Measurements from ENCODE around the gene UGP2.
A peak's percentile ranks its signal among the peaks of the same experiment; 100 is the strongest.

UGP2 gene

DNA sequence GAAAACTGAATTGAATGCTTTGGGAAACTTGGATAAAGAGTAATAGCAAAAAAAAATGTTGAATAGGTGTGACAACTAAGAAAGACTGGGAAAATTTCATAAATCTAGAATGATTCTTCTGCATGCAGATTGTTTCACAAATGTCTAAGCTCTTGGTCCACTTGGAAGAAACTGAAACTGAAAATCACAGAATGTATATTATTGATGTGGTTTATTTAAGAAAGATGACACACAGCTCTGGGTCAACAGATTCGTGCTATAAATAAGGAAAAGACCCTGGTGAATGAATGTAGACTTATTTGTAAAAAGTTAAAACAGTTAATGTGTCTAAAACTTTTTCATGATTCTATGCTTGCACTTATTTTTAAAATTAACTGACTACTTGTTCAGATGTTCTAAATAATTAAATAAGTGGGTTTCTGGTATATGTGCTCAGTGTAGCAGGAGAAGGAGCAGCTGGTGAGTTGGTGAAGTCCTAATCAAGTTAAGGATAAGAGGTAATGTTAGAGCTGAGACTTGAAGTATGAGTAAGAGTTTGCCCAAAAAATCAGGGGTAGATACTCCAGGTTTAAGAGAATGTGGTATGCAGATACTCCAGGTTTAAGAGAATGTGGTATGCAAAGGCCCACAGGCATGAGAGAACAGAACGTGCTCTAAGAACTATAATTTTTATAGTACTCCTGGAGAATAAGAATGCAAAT lies 24.5 kb downstream of the UGP2 start:
- no peak for DNase-seq

DNA sequence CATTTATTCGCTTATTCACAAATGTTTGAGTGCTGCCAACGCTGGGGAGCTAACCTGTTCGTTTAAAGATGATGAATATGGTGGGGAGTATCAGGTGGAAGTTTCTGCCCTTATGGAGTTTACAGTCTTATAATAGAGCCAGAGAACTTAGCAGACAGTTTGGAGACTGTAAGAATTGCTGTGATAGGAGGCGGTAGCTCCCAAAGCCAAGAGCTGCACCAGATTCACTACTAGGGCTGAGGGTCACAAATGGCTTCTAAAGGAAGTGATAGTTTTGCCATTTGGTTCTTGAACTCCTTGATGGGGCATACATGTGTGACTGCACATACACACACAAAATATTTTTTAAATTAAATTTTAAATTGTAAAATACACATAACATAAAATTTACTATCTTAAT lies 29.0 kb downstream of the UGP2 start:
- no peak for DNase-seq

DNA sequence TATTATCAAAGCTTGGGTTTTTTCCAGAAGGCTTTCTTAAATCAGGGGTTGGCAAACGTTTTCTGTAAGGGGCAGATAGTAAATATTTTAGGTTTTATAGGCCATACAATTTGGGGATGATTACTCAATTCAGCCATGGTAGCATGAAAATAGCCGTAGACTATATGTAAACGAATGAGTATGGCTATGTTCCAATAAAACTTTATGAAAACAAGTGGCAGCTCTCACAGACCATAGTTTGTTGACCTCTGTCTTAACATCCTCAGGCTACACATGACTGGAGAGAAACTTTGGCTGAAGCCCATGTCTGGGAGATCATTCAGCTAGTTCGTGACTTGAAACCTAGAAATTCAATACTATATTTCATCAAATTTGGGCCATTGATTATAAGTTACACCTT lies 30.2 kb downstream of the UGP2 start:
- no peak for DNase-seq

DNA sequence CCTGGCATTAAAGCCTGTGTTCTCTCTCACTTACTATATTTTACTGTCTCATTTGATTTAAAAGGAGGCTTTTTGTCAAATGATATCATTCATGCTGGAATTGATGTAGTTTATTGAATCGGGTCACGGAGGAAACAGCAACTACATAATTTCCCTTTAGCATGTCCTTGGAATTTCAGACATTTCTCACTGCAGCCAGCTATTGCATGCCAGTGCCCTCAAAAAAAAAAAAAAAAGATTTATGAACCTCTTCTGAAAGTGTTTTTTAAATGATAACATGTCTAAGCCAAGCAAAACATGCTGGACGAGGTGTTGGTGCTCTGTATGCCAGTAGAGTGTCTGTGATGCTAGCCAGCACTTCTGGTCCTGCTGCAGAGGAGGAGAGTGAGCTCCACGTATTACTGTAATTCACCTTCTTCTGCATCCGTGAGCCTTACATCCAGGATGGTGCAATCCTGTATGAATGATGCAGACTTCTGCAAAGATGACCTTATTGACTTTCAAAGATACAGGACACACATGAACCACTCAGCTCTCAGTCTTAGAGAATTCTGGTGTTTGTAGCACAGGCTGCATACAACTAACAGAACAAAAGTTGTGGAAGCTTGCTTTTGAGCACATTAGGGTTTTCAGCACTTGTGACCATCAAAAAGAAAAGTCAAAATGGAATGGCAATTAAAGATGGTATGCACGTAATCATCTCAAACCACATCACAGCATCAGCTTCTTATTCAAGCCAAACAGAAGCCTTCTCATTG lies 31.1 kb downstream of the UGP2 start:
- peak; percentile 44 for DNase-seq

DNA sequence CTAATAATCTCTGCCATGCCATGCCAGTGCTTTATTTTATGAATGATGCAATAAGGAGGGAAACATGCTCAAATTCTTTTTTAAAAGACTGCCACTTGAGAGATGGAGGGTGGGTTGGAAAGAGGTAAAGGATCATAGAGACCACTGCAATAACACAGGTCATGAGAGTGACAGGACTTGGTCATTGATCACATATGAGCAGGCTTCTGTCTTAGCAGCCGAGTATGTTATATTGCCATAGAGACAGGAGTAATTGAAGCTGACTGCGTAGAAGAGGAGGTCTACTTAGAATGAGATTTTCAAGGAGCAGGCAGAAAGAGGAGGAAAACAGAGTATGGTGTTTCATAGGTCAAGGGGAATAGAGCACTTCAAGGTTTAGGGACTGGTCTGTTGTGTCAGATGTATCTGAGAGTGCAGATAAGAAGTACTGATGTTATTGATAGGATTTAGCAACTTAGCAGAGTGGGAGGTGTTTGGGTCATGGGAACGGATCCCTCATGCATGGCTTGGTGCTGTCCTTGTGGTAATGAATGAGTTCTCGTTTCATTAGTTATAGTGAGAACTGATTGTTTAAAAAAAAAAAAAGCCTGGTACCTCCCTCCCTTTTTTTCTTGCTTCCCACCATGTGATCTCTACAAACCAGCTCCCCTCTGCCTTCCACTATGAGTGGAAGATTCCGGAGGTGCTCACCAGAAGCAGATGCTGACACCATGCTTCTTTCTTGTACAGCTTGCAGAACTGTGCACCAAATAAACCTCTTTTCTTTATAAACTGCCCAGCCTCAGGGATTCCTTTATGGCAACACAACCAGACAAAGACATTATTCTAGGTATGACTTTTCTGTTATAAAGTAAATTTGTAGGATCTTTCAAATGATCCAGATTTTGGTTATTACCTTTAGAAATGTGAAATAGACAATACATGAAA lies 32.8 kb downstream of the UGP2 start:
- DNase-seq: no peak

DNA sequence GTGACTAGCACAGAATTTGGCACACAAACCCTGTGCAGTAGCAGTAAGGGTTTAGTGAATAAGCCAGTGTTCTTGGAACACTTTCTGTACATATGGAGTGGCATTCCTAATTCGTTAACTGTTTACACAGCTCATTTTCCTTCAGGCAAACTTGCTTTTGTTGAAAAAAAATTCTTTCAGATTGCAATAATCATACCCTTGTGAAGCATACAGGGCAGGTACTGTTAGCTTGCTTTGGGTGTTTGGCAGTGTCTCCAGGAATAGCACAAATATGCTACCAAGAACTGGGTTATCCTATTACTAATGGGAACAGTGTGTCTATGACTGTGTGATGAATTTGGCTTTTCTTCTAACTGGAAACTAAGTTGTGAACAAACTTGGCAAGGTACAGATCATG lies 33.4 kb downstream of the UGP2 start:
- DNase-seq: peak; percentile 19

DNA sequence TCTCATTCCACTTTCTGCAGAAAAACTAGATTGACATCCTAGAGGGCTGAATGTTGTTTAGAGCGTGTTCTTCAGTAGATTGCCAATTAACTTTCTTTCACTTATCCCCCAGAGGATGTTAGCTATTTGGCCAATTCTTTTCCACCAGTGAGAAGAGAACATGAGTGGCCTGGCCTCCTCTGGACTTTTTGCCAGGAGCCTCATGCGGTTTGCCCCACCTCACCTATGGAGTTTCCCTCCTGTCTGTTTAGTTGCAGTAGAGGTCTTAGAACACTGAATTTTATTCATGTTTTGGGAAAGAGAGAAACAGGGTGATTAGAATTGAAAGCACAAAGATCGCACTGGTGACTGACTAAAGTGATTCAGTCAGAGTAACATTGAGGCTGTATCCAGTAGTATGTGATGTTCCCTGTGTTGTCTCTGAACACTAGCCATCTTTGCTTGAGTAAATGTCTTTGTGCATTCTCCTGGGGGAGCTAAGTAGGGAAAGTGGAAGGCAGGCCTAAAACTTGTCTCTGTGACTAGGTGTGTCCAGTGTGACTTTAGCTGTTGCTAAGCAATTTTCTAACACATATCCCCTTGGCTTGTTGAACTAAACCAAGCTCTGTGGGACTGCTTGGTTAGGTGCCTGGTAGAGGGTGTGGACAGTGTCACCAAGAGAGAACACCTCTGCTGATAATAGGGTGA lies 34.0 kb downstream of the UGP2 start:
- DNase-seq: no peak

DNA sequence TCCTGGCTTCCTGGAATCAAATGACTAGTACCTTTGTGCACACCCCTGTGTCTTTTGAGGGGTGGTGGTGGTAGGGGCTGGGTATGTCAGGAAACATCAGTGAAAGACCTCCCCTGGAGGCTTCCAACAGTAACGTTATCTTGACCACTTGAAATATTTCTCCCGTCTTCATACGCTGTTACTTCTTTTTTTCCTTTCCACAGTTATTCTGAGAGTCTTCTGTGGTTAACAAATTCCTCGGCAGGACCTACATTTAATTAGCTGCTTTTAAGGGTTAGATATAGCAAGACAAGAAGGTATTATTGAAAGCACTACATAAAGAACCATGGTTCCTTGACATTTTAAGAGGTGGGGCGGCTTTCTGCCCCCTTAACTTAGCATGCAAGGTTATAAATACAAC lies 34.6 kb downstream of the UGP2 start:
- no peak for DNase-seq

DNA sequence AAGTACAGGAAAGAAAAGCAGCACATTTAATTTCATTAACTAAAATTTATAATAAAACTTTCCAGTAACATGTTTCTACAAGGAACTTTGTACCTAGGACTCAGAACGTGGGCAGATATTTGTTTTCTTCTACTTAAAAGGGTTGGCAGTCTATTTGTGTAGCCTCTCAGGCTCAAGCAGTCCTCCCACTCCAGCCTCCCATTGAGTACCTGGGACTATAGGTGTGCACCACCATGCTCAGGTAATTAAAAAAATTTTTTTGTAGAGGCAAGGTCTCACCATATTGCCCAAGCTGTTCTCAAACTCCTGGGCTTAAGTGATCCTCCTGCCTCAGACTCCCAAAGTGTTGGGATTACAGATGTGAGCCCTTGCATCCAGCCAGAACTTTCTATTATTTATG lies 36.8 kb downstream of the UGP2 start:
- no peak for DNase-seq

DNA sequence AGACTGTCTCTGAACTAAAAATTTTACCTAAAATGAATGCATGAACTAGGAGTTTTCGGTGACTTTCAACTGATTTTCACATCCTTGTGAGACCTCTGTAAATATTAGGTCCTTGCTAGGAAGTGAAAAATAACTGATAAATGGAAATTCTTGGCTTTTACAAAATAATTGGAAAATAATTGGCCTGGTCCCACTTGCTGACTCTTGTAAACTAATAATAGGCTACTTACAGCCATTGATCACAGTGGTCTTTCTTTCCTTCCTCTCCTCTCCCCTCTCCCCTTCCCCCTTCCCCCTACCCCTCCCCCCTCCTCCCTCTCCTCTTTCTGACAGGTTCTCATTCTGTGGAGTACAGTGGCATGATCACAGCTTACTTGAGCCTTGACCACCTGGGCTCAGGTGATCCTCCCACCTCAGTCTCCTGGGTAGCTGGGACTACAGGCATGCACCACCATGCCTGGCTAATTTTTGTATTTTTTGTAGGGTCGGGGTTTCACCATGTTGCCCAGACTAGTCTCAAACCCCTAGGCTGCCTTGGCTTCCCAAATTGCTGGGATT lies 38.3 kb downstream of the UGP2 start:
- no peak for DNase-seq

DNA sequence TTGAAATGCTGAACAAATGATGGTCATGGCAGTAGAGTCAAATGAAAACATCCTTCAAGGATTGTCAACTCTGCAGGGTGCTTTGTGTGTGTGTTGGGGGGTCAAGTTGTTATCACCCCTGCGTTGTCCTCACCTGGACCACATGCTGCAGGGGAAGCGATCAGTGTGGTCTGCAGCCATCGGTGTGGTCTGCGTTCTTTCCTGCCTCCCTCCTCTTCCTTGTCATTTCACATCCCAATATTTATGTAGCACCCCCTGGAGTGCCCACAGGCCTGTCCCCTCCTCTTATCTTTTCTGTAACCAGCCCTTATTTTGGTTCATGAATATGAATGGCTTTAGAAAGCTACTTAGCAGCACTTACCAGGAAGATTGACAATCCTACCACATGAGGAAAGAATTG lies 38.9 kb downstream of the UGP2 start:
- no peak for DNase-seq

DNA sequence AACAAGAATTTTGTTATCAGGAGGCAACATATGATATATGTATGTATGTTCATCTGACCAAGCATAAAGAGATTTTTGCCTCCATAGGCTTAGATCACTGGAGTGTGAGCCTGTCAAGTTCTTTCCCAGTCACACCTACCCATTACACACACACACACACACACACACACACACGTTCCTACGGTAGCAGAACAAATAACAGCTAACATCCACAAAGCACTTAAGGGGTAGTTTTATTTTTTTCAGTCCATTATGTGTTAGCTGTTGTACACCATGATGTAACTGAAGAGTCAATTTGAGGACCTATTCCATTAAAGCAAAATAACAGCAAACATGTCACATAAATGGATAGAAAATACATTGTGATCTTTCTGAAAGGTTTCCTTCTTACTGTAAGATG lies 39.5 kb downstream of the UGP2 start:
- DNase-seq: no peak

DNA sequence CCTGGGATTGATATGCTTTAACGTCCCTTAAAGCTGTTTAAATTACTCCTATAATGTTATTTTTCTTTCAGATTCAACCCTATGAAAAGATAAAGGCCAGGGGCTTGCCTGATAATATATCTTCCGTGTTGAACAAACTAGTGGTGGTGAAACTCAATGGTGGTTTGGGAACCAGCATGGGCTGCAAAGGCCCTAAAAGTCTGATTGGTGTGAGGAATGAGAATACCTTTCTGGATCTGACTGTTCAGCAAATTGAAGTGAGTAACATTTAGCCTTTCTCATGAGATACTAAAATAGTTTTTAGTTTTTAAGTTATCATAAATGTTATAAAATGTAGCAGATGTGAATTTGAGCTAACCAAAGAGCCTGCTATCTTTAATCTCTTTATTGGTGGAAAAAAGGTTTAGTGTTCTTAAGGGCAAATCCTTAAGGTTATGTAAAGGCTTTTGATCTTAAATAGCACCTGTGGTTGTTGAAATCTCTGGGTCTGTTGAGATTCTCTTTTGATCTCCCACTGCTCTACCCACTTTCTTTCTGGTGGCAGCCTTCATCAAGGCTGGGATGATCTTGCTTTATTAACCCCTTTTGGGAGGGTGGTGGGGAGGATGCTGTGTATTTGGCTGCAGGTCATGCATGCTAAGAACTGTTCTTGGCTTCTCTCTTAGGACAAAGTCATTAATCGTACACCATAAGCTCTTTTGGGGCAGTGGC lies 40.9 kb downstream of the UGP2 start:
- no peak for DNase-seq

DNA sequence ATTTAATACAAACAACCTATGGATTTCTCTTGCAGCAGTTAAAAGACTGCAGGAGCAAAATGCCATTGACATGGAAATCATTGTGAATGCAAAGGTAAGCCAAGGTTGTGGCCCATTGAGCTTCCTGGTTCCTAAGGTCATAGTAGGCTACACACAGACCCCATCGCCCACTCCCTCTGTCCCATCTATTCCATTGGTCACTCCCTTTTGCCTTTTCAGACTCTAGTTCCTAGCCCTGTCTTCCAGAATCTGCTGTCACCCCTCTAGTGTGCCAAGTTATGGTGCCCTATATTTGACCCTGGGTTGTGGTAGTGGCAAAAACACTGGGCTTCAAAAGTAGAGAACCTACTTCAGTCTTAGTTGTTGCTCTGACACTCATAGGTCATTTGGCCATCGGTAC lies 44.7 kb downstream of the UGP2 start:
- DNase-seq: no peak

DNA sequence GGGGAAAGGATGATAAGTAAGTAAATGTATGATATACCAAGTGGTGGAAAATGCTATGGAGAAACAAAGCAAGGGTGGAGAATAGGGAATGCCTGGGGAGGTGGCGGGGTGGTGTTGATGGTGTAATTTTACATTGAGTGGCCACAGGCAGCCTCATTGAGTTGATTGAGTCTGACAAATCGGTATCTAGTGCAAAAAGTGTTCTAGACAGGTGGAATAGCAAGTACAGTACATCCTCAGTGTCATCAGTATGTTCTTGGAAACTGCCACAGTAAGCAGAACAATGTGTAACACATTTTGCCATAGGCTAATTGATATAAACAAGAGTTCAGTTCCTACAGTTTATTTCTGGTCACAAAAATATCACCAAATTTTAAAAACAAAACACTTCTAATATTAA lies 46.4 kb downstream of the UGP2 start:
- DNase-seq: no peak

DNA sequence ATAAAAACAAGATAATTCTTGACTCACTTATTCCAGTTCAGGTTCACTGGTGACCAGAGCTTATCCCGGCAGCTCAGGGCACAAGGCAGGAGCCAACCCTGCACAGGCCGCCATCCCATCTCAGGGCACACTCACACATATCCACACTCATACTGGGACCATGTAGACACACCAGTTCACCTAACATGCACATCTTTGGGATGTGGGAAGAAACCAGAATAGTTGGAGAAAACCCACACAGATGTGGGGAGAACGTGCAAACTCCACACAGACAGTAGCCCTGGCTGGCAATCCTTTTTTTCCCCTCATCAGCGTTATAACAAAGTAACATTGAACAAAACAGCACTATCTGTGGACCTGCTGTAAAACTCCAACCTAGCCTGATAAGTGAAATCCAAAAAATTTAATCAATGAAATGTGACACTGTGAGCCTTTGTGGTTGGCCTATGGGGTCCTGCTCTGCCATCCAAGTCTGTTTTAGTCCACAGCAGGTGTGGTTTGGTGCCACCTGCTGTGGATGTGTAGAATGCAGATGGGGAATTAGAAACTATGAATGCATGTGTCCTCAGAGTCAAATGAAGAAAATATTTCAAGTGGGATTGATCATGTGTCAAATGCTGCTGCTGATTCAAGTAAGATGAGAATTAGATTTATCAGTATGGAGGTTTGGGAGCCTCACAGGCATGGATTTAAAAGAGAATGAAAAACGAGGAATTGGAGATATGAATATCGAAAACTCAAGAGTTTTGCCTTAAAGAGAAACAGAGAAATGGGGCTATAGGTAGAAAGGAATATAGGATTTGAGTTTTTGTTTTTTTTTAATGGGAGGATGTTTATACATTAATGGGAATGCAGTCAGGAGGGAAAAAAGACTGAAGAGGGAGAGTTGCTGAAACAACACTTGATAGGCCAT lies 47.0 kb downstream of the UGP2 start:
- DNase-seq: peak; percentile 52

DNA sequence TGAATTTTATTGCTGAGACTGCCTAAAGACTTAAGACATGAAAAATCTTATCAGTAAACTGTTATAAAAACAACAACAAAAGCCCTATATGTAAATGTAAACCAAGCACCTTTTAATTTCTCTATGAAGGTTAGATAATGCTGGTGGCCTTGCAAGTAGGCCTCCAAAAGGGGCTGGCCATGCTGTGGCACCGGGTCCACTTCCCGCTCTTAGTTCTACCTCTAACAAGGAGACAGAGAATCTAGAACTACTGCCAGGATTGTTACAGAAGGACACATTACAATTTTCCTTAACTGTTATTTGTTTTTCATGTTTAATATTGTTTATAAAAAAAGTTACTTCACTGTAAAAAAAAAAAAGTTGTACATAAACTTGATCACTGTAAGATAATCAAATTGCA lies 49.0 kb downstream of the UGP2 start:
- DNase-seq: no peak

DNA sequence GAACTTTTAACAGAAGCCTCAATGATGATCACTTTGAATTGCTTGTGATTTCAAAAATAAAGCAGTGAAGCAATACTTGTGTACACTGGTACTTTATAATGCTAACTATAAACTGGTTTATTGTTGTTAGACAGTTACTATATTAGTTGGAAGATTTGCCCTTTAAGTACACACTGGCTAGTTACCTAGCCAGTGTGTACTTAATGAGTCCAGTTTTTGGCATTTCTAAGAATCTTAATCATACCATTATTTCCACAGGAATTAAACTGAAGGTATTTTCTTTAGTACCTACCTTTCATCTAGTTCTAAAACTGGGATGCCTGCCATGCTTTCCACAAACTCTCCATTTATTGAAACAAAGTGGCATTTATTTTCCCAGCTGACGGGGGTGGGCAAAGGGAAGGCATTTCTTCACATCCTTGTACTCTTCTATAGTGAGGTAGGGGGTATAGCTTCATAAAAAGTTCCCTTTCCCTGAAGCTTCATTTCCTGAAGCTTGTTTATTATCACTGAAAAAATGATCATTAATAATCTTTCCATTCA lies 49.9 kb downstream of the UGP2 start:
- no peak for DNase-seq

DNA sequence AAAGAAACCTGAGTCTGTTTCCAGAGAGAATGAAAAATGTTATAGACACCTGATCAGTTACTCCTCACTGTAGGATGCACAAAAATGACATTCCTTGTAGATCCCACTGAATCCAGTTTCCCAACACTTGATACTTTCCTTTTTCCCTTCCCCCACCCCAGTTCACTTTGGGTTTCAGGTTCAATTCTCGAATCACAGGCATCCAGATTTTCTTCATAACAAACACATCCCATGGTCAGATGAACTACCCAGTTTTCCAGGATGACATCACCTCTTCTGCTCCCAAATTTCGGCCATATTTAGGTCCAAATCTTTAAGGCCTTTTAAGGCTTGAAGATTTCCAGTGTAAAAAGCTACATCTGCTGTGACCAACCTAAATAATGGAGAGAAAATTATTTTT lies 51.5 kb downstream of the UGP2 start:
- DNase-seq: no peak

DNA sequence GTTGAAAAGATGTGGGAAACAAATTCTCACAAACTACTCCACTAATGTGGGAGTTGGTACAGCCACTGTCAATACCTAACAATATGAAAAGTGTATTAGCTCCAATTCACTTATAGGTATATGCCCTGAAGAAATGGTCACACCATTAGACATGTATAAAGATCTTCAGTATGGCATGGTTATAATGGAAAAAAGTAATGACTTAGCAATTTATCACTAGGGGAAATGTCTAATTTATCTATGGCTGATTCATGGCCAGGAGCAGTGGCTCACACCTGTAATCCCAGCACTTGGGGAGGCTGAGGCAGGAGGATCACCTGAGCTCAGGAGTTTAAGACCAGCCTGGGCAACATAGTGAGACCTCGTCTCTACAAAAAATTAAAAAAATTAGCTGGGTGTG lies 52.5 kb downstream of the UGP2 start:
- no peak for DNase-seq

DNA sequence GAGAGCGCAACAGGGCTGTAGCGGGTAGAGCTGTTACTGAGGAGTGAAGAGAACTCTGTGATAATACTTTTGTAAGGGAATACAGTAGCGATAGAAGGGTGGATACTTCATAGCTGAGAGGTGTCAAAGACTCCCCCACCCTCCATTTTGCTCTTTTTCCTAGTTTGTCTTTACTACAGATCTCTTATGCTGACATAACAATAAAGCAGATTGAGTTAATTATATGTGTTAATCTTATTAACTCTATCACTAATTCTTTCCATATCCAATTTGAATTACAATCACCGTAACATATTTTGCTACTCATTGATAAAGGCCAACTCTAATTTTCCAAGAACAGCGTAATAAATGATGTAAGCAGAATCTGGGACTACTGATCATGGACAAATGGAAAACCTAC lies 57.1 kb downstream of the UGP2 start:
- no peak for DNase-seq
